C4-2B (cell line): Measurements from ENCODE around the gene PBX1.

Source experiments
- CTCF ChIP-seq: fragments of 450-650 bp; conservative IDR thresholded peaks from 2 replicates; pipeline ENCODE4 v1.5.1; 2017; ENCODE audit warnings: mild to moderate bottlenecking
- ZFX ChIP-seq: fragments of 450-650 bp; IDR thresholded peaks from 2 replicates; pipeline ENCODE4 v1.6.1; 2017

DNA sequence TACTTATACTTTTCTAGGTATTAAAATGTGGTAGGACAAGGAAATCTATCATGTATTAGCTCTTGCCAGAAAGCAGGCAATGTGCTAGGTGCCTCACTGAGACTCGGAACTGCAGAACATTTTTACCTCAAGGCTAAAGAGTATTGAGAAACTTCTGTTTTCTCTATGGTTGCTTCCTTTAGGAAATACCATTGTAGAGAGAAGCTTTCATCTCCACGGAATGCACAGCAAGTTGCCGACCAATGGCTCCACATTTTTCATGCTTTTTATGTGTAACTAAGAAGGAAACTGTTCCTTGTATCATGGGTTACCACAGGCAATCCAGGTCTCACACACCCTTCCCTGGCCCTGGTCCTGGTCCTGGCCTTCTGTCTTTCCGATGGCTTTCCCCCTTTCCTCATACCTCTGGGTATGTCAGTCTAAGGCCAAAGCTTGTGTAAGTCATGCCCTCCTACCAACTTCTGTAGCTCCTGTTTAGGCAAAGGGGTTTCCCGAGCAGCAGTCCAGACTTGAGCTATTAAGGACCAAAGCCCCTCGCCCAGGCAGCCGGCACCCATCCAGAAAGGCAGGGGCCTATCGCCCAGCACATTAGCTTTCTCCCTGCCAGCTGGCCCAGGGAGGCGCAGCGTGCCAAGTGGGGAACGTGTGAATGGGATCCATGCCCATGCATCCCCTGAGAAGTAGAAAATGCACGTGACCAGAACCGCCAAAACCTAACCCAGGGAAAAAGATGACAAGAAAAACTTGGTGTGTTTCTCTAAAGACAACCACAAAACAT is 225.0 kb downstream of the PBX1 start:
- TF ChIP-seq CTCF (no peak), ZFX (no peak)
